ENCODE data around the gene ARHGEF28.

ARHGEF28 gene

DNA sequence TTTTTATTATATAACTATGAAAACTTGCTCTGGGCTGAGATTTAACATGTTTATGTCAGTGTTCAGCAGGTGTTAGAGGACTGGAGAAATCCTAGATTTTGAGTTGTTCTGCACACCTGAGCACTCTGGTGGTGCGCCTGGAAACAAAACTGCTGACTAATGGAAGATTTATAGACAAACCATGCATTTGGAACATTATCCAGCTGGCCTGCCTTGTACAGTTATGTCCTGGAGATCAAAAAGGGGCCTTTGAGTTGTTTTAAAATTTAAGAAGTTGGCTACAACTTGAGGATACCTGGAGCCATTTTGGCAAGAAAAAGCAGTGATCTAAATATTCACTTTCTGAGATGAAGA, 5.7 kb upstream of the ARHGEF28 start:
- in situ Hi-C loops (cut with MboI; ENCODE audit: low sequenced_read_pairs), result no loop called here

DNA sequence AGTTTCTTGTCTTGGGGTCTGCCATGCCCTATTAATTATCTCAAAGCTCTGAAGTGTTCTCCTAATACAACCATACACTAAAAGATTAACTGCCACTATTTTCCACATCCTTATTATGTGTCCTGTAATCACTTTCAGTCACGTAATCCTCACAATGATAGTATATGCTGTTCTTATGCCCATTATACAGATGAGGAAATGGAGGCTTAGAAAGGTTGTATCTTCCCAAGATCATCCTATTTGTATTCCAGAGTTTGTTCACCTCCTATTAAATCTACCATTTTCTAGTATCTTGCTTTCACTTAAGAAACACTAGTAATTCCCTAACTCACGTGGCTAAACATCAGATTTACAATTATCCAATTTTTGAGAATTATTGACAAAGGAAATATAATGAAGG, 2.9 kb upstream of the ARHGEF28 start:
- in situ Hi-C loops (cut with MboI; ENCODE audit: low sequenced_read_pairs), result no loop called here

DNA sequence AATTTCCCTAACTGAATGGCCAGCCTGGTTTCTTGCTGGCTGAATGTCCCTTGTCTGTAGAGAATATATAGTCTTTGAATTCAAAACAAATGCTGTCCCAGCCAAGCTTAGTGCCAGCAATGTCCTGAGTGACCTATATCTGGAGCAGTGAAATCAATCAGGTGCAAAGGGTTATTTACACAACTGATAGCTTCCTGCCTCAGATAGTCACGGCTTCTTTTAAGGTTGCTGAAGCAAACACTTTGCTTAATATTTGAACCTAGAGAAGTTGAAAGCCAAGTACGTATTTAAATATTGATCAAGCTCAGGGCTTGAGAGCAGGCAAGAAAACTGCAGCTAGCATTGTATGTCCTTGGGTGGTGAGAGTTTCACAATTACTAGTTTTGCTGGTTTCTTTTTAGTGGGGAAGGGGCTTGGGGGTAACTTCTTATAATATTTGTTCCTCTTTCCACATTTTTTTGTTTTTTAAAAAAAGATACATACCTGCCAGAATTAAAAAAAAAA, 2.0 kb upstream of the ARHGEF28 start:
- in situ Hi-C loops (cut with MboI; ENCODE audit: low sequenced_read_pairs), result no loop called here

DNA sequence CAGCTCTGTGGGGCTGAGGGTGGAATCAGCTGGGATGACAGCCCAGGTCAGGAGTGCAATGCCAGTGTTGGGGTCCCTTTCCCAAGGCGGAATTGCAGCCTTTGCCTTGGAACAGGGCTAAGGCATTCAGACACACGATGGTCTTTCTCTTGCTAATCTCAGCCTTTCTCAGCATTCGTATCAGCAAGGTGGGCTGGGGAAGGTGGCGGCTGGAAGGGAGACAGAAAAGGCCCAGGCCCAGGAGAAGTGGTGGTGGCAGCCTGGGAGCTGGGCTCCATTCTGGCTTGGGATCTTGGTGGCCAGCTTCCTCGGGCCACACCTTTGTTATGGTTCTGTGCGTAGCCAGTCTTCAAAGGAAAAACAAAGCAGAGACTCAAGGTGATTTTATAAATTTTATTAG, 1.1 kb upstream of the ARHGEF28 start:
- in situ Hi-C loops (cut with MboI; ENCODE audit: low sequenced_read_pairs), result no loop called here

DNA sequence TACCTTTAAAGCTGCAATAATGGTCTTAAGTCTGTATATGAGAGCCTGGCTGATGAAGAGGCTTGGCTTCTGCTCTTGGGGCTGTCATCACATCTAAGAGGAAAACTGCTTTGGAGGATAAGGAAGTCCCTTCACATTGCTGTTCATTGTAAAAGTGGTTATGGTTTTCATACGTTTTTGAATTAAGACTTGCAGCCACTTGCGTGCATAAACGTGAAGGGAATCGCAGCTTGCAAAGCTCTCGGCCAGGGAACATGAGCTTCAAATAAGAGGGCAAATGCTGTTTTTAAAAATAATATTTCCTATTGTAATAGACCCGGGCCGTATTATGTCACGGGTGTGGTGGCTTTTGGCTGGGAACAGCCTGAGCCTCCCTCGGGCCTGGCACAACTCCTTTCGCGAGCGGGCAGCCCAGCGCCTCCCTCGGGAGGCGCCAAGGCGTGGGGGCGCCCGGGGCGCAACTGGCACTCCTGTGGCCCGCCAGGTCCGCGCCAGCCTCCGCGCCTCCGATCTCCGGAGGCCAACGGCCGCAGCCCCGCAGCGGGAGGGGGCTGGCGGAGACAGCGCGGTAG, 538 bp upstream of the ARHGEF28 start:
- in situ Hi-C loops (cut with MboI; ENCODE audit: low sequenced_read_pairs), result no loop called here

DNA sequence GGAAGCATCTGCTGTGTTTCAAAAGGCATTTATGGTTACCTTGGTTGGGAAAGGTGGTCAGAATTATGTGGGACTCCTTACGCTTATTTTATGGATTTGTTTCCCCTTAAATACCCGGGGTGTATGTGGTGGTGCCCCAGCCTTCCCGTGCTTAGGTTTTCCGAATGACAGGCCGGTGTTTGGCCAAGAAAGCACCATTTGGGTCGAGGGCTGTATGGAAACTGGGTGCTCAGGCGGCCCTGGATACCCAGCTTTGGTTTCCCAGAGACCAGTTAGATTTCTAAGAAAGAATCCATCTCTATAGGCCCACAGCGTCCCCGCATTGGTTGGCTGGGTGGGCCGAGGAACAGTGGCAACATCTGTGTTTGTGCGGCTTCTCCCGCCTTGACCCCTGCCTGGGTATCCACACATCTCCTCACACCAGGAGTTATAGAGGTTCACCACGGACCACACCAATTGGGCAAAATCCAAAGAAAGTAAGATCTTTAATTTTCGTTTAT, 868 bp downstream of the ARHGEF28 start:
- in situ Hi-C loops (cut with MboI; ENCODE audit: low sequenced_read_pairs), result no loop called here

DNA sequence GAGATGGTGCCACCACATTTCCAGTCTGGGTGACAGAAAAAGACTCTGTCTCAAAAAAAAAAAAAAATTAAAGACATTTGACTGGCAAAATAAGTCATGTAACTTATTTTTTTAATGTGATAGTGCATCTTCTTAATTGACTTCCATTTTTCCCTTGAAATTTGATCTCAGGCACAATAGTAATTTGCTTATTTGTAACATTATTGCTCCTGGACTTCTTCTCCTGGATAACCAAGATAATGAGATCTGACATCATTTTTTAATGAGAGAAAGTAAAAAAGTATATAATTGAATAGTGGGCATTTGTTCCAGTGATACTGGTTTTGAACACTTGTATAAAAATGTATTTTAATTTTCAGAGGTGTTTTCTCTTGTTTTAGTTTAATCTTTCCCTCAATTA, 3.5 kb downstream of the ARHGEF28 start:
- in situ Hi-C loops (cut with MboI; ENCODE audit: low sequenced_read_pairs), result no loop called here

DNA sequence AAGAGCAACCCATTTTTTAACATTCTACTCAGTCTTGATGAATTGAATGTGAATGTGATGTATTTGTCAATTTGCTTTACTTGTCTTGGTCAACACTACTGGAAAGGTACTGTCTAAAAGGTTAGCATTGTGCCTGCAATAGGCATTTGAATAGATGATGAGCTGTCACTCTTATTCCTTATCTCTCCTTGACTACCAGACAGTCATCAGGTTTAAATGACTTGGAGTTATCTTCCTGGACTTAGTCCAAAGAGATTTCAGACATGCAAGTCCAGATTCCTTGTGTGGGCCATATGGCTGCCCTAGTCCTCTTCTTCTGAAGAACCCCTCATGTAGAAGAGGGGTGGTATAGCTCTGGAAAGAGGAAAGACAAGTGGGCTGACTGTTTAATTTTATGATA, 4.8 kb downstream of the ARHGEF28 start:
- in situ Hi-C loops (cut with MboI; ENCODE audit: low sequenced_read_pairs), result no loop called here

DNA sequence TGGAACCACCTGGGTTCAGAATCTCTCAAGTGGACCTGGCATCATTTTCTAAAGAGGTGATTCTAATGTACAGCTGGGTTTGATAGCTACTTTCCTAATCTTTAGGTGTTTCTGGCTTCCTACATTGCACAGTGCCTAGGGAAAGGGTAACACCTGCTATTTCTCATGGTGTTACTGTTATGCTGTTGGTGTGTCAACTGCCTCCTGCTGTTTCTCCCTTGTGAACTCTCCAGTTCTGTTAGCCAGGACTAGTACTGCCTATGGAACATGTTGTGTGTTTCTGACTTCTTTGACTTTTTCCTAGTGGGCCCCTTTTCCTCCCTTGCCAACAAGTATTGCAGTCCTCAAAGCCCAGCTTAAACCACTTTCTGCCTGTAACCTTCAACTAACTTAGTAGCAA, 5.5 kb downstream of the ARHGEF28 start:
- in situ Hi-C loops (cut with MboI; ENCODE audit: low sequenced_read_pairs), result no loop called here

DNA sequence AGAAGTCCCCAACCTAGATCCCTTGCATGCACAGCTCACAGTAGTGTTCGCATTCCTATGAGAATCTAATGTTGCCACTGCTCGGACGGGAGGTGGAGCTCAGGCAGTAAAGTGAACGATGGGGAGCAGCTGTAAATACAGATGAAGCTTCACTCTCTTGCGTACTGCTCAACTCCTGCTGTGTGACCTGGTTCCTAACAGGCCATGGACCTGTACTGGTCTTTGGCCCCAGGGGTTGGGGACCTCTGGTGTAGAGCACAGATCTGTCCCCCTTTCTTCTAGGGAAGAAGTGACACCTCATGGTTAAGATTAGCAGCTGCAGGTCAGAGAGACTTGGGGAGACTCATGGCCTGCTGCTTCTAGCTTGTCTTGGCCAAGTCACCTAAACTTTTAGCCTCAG, 7.1 kb downstream of the ARHGEF28 start:
- in situ Hi-C loops (cut with MboI; ENCODE audit: low sequenced_read_pairs), result no loop called here

DNA sequence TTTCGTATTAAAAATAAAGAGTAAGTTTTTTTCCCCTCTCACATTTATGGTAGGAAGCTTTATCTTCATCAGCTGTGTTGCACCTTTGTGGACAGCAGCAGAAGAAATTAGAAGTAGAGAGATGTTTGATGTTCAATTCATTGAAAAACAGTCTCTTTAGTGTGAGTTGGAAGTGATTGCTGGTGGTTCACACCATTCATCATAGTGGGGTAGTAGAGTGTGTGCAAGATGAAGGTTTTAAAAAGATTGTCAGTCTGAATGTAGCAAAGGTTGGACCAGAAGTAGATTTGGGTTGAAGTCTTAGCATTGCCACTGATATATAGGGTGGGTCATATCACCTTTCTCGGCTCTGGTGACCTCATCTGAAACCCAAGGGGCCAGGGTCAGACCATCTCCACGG, 10.4 kb downstream of the ARHGEF28 start:
- in situ Hi-C loops (cut with MboI; ENCODE audit: low sequenced_read_pairs), result no loop called here

DNA sequence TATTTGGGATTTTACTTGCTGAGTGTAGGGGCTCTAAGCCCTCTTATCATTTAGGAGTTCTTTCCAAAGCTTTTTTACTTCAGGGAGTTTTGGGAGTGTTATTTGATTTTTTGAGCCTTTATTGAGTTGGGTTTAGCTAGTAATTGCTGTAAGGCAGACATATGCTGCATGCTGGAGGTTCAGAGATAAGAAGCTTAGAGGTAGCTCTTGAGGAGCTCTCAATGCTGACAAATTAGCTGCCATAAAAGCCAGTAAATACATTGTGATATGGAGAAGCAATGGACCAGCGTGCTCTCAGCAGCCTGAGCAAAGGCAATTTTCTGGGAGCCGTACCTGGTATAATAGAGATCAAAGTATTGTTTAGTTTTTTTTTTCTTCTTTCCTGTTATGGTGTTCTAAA, 11.6 kb downstream of the ARHGEF28 start:
- in situ Hi-C loops (cut with MboI; ENCODE audit: low sequenced_read_pairs), result no loop called here

DNA sequence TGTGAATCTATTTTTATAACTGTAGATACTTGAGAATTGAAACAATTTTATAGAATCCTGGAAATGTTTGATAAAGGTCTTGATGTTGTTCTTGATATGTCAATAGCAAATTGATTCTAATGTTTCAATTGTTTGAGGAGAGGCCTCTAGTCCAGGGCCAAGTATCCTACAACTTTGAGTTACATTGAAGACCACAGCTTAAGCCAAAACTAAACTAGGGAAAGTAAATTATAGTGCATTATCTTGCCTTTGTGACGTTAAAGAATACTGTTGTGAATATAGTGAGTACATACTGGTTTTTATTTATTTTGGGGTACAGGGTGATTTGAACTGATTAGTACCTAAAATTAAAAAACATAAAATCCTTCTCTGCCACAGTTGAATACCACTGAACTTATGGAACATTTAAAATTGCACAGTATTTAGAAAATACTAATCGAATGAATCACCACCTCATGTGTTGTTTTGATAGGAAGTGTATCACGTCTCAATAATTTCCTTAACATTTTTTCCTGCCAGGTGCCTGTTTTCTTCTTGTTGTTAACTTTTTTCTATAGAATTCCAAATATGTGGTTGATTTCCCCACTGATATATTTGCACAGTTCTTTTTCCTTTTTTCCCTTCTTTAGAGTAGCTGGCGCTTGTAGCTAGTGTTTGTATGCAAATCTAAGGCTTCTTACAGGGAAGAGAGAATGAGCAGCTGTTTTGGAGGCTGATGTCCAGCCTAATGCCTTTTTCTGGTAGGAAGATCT, 12.5 kb downstream of the ARHGEF28 start:
- in situ Hi-C loops (cut with MboI; ENCODE audit: low sequenced_read_pairs), result no loop called here

DNA sequence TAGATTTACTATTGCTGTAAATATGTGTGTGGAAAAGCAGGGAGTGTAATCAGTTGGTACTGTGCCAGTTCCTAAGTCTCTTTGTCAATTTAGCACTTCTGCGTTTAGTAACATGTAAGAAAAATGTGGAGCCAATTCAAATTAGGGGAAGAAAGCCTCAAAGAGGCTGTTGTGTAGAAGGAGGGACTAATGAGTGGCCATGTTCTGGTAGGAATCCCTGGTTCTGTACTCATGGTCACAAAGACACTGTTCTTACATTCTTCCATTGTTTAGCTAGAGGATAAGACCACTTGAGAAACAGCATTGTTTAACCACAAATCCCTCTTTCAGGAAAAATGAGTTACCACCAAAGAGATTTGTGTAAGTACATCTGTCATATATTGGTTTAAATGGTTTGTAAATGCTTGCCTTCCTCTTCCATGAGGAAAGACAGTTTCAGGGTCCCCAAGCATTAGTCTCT, 14.9 kb downstream of the ARHGEF28 start:
- in situ Hi-C loops (cut with MboI; ENCODE audit: low sequenced_read_pairs), result no loop called here

DNA sequence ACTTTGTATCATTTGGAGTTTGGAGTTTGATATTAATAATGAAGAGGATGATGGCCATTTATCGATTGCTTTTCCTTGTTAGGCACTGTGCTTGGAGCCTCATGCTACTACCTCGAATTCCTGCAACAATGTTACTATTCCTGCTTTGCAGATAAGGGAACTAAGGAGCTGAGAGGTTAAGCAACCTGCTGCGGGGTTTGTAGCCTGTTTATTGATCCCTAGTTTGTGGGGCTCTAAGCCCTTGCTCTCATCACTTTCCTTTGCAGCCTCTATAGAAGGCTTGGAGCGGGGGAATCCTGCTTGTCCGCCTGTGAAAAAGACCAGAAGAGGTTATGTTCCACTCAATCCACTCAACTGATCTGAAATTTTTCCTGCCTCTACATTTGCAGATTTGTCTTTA, 15.8 kb downstream of the ARHGEF28 start:
- in situ Hi-C loops (cut with MboI; ENCODE audit: low sequenced_read_pairs), result no loop called here

DNA sequence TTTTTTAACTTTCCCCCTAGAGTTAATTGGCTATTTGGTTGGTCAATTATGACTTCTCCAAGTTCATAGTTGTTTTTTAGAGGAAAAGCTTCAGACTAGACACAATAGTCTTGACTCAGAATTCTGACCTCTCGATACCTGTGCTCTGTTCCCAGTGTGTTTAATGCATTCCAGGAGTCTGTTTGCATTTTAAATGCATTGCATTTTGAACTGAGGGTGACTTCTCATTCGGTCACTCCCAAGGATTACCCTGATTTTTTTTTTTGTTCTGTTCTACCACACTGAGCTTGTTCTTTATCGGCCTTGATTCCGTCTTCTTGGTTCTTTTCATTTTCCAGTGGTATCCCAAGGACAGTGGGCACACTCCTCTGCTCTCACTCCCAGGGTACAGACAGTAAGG, 16.3 kb downstream of the ARHGEF28 start:
- in situ Hi-C loops (cut with MboI; ENCODE audit: low sequenced_read_pairs), result no loop called here

DNA sequence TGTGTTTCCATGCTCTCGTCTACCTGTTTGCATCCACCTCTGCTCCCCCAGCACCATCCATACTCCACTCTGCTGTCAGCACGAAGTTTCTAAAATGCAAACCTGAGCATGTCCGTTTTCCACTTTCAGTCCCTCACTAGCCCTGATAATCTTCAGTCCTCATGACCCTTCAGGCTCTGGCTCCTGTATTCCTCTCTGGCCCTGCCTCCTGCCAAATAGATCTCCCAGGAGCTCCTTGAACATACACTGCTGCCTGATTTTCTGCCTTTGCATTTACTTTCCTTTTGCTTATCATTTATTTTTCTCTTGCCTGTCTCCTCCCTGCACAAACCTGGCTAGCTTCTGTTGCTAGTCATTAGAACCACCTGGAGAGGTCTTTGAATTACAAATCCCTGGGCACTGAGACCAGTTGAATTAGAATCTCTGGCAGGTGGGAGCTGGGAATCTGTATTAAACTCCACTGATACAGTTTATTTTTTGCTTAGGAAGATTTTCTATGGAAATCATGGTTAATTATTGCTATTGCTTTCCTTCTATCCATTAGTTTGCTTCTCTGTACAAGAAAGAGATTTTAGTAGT, 18.5 kb downstream of the ARHGEF28 start:
- in situ Hi-C loops (cut with MboI; ENCODE audit: low sequenced_read_pairs), result no loop called here

DNA sequence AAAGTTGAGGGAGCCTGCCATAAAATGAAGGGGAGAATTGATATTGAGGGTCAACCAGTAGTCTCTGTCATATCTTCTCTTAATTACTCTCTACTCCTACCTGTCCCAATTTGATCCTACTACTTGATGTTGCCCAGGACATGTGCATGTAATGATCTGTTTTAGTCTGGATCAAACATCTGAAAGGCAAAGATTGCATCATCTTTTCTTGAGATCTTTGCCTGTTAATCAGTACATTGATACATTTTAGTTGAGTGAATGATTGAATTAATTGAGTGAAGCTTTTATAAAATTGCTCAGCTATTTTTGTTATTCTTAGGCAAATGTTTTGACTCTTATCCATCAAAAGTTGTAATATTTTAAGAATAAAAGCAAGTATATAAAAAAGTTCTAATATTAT, 21.7 kb downstream of the ARHGEF28 start:
- in situ Hi-C loops (cut with MboI; ENCODE audit: low sequenced_read_pairs), result no loop called here

DNA sequence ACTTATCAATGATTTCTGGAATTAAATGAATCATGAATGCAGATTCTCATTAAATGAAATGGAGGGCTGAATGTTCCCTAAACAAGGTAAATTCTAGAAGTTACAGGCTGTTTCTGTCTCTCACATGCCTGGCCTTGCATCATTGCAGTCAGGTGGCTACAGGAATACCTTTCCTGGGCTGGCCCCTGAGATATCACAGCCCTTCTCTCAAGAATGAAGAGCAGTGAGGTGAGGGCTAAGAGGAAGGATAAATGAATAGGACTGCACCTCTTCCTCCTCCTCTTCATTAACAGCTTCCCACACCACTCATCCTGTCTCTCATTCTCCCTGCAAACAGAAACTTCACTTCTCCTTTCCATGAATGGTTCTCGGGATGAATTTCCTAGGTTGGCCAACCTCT, 22.5 kb downstream of the ARHGEF28 start:
- in situ Hi-C loops (cut with MboI; ENCODE audit: low sequenced_read_pairs), result no loop called here

DNA sequence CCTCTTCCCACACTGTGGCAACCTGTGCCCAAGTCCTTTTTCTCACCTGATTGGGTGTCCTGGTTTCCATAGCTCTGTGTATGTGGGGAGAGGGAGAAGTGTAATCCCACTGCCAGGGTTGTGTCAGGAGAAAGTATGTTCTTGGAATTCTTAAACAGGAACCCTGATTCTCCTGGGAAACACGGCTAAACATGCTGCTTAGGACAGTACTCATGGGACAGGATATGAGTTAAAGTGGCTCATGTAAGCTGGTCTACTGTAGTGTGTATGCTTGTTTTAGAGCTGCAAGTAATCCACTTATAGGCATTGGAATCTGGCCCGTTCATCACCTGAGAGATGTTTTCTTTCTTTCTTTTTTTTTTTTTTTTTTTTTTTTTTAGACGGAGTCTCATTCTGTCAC, 23.9 kb downstream of the ARHGEF28 start:
- in situ Hi-C loops (cut with MboI; ENCODE audit: low sequenced_read_pairs), result no loop called here

DNA sequence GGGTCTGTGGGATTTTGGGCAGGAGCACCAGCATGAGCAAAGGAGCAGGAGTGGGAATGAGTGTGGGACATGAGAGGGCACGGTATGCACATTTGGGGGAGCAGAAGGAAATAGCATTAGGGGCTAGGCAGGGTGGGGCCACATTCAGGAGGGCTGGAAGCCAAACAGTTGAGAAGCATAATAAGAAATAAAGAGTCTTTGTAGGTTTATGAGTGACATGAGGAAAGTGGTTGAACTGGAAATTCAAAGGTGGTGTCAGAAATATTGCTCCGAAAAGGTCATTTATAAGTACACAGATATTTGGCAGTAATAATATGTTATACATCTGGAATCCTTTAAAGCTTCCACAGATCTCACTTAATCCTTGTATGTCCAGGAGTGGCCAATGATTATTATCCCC, 26.4 kb downstream of the ARHGEF28 start:
- in situ Hi-C loops (cut with MboI; ENCODE audit: low sequenced_read_pairs), result no loop called here

DNA sequence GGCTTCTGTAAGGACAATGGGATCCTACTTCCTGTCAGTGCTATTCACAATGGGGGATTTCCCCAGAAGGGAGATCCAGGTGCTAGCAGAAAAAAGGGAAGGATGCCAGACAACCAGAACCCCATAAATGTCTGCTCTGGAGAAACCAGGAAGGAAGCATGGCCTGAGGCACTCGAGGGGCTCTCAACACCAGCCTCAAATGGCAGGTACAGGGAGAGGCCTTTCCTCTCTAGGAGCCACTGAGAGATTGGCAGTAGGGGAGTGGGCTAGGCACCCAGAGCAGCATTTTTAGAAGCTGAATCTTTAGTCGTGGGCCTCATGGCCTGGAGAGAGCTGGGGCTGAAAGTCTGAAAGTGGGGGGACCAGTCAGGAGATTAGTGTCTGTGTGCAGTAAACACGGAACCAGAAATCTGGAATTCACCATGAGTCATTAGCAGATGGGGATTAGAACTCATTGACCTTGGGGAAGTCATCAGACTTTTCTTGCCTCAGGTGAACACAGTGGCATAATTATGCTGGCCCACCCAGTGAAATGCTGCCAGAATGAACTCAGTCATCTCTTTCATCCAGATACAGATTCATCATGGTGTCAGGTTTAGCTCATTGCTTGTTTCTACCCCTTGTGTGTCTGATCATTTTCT, 28.3 kb downstream of the ARHGEF28 start:
- in situ Hi-C loops (cut with MboI; ENCODE audit: low sequenced_read_pairs), result no loop called here

Data from HL-60/S4 treated with phorbol 12-myristate 13-acetate at 8.2 ng/mL for 4 days and 3 days (cell line).